Peyer's patch (tissue), 4 donors: ENCODE results near the gene SMIM15.

Experiments
- POLR2A ChIP-seq, 2 donors: fragments of 450-650 bp; IDR thresholded peaks; one replicate each; pipeline ENCODE4 v1.5.1; 2017; ENCODE audit warnings: antibody characterized with exemption in 2 of 2, mild to moderate bottlenecking in 2 of 2, moderate library complexity in 2 of 2
- TF ChIP-seq, protein P1 (sequence below), 6 experiments: fragments of 450-650 bp in 4 of 6; fragments of 200-600 bp in 2 of 6; sonication (generic) in 1 of 6; IDR thresholded peaks; one replicate each; pipeline ENCODE4 v1.5.1; 2017 to 2019; ENCODE audit warnings: antibody characterized with exemption in 6 of 6, mild to moderate bottlenecking in 3 of 6, moderate library complexity in 1 of 6

DNA sequence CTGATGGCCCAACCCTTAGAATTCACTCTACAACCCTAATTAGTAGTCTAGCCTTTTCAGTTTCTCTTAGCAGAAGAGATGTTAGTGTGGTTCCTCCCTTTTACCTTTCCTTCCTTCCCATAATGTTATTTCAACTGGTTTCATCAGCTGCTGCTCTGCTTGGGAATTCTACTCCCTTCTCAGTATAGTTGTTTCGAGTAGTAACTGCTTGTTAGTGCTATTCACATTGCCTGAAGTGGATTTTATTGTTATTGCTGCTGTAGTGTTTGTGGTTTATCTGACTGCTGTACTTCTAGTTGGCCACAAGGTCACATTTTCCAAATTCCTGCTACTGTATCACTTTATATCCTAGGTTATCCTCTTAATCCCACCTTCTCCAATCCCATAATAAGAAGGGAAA lies 29.7 kb downstream of the SMIM15 start:
- TF ChIP-seq, protein P1, sequence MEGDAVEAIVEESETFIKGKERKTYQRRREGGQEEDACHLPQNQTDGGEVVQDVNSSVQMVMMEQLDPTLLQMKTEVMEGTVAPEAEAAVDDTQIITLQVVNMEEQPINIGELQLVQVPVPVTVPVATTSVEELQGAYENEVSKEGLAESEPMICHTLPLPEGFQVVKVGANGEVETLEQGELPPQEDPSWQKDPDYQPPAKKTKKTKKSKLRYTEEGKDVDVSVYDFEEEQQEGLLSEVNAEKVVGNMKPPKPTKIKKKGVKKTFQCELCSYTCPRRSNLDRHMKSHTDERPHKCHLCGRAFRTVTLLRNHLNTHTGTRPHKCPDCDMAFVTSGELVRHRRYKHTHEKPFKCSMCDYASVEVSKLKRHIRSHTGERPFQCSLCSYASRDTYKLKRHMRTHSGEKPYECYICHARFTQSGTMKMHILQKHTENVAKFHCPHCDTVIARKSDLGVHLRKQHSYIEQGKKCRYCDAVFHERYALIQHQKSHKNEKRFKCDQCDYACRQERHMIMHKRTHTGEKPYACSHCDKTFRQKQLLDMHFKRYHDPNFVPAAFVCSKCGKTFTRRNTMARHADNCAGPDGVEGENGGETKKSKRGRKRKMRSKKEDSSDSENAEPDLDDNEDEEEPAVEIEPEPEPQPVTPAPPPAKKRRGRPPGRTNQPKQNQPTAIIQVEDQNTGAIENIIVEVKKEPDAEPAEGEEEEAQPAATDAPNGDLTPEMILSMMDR (IDR thresholded peaks at IDR 0.05): no peak
- TF ChIP-seq POLR2A (IDR thresholded peaks at IDR 0.05): no peak
